Liver (tissue), 9 donors: Measurements from ENCODE around the gene TRIOBP. TPM values are rescaled to one million over a fixed set of nuclear protein-coding genes. Genes with fewer than 3 reads are reported as not detected.
"Not testable (repeated sequence)": the region's sequence is repeated elsewhere in the genome, so short reads cannot be mapped to it uniquely, and the experiment has no call there.

Source experiments
- DNase-seq: peaks from one replicate; pipeline ENCODE4 v3.0.0-alpha.2; 2017; ENCODE audit warnings: low spot score
- H3K27ac ChIP-seq, 2 donors: one replicate each; pipeline ENCODE4 v1.7.0; 2013; ENCODE audit warnings: inconsistent platforms in 2 of 2, low read length in 2 of 2, control low read depth in 1 of 2, low read depth in 1 of 2, mild to moderate bottlenecking in 1 of 2
- H3K27me3 ChIP-seq, 4 donors: one replicate each; pipeline versions ENCODE4 v1.6.1 to v1.7.0; 2013; ENCODE audit warnings: low read length in 3 of 4, inconsistent platforms in 1 of 4, mild to moderate bottlenecking in 1 of 4, moderate library complexity in 1 of 4; ENCODE audit not compliant: control insufficient read depth in 4 of 4, insufficient read depth in 4 of 4
- H3K36me3 ChIP-seq, 4 donors: one replicate each; pipeline versions ENCODE4 v1.6.1 to v1.7.0; 2013; ENCODE audit warnings: low read length in 3 of 4, mild to moderate bottlenecking in 3 of 4, low read depth in 1 of 4, moderate library complexity in 1 of 4; ENCODE audit not compliant: control insufficient read depth in 4 of 4, insufficient read depth in 3 of 4
- H3K4me1 ChIP-seq, 4 donors: one replicate each; pipeline versions ENCODE4 v1.6.1 to v1.7.0; 2013; ENCODE audit warnings: low read length in 3 of 4, mild to moderate bottlenecking in 3 of 4, moderate library complexity in 1 of 4; ENCODE audit not compliant: control insufficient read depth in 4 of 4, insufficient read depth in 4 of 4
- H3K4me3 ChIP-seq, 3 donors: one replicate each; pipeline versions ENCODE4 v1.6.1 to v1.7.0; 2013; ENCODE audit warnings: low read length in 3 of 3, control low read depth in 1 of 3, low read depth in 1 of 3, mild to moderate bottlenecking in 1 of 3
- H3K9ac ChIP-seq, 2 donors: one replicate each; pipeline ENCODE4 v1.7.0; 2013; ENCODE audit warnings: low read length in 2 of 2, mild to moderate bottlenecking in 2 of 2, moderate library complexity in 2 of 2, control low read depth in 1 of 2, low read depth in 1 of 2
- H3K9me3 ChIP-seq, 4 donors: one replicate each; pipeline versions ENCODE4 v1.6.1 to v1.7.0; 2013; ENCODE audit warnings: low read length in 3 of 4; ENCODE audit not compliant: control insufficient read depth in 4 of 4
- EGR1 ChIP-seq, 2 donors: IDR thresholded peaks; 2 replicates each; pipeline ENCODE4 v1.6.1; 2016 to 2018; ENCODE audit warnings: antibody characterized with exemption in 2 of 2, low read depth in 2 of 2
- FOXA1 ChIP-seq: IDR thresholded peaks from 2 replicates; pipeline ENCODE4 v1.6.1; 2016; ENCODE audit warnings: antibody characterized with exemption
- FOXA2 ChIP-seq: IDR thresholded peaks from 2 replicates; pipeline ENCODE4 v1.6.1; 2016; ENCODE audit warnings: antibody characterized with exemption
- GABPA ChIP-seq, 2 donors: IDR thresholded peaks in 1 of 2; conservative IDR thresholded peaks in 1 of 2; 2 replicates each; pipeline ENCODE4 v1.6.1; 2016; ENCODE audit warnings: antibody characterized with exemption in 2 of 2, mild to moderate bottlenecking in 1 of 2, moderate library complexity in 1 of 2
- HNF4A ChIP-seq, 2 donors: conservative IDR thresholded peaks; 2 replicates each; pipeline ENCODE4 v1.6.1; 2016; ENCODE audit warnings: antibody characterized with exemption in 2 of 2, mild to moderate bottlenecking in 2 of 2
- HNF4G ChIP-seq: IDR thresholded peaks from 2 replicates; pipeline ENCODE4 v1.6.1; 2016; ENCODE audit warnings: antibody characterized with exemption
- JUND ChIP-seq, 2 donors: IDR thresholded peaks; 2 replicates each; pipeline ENCODE4 v1.6.1; 2016; ENCODE audit warnings: antibody characterized with exemption in 2 of 2
- NR2F2 ChIP-seq: IDR thresholded peaks from 2 replicates; pipeline ENCODE4 v1.6.1; 2016; ENCODE audit warnings: antibody characterized with exemption
- RAD21 ChIP-seq, 2 donors: IDR thresholded peaks; 2 replicates each; pipeline ENCODE4 v1.6.1; 2016; ENCODE audit warnings: antibody characterized with exemption in 2 of 2, mild to moderate bottlenecking in 2 of 2
- RXRA ChIP-seq, 2 donors: IDR thresholded peaks; 2 replicates each; pipeline ENCODE4 v1.6.1; 2017 to 2018; ENCODE audit warnings: antibody characterized with exemption in 2 of 2, mild to moderate bottlenecking in 1 of 2
- SP1 ChIP-seq: IDR thresholded peaks from 2 replicates; pipeline ENCODE4 v1.6.1; 2018; ENCODE audit warnings: antibody characterized with exemption, mild to moderate bottlenecking
- TAF1 ChIP-seq: conservative IDR thresholded peaks from 2 replicates; pipeline ENCODE4 v1.6.1; 2016; ENCODE audit warnings: antibody characterized with exemption, mild to moderate bottlenecking
- YY1 ChIP-seq: IDR thresholded peaks from 2 replicates; pipeline ENCODE4 v1.6.1; 2016; ENCODE audit warnings: antibody characterized with exemption, mild to moderate bottlenecking
- WGBS: extraction: QIAGEN DNeasy Blood & Tissue Kit; methylation state at CpG from one replicate; pipeline ENCODE4 v1.1.7; 2013; 5-methylcytosine and 5-hydroxymethylcytosine counted together
- polyA plus RNA-seq, 2 donors: library from polyadenylated mRNA; stranded (reverse) in 1 of 2; unstranded in 1 of 2; fragments of 200-250 nt in 1 of 2; fragments of >200 nt in 1 of 2; fragmentation: Nextera tagmentation in 1 of 2; extraction: Ambion mirVana in 1 of 2; gene quantifications; one replicate each; pipeline versions ENCODE4 v1.2.1 to v1.2.3, GENCODE V29; 2013 to 2015
- total RNA-seq, 2 donors: library from RNA; depleted of rRNA; stranded (reverse); fragments of >200 nt; gene quantifications; one replicate each; pipeline ENCODE4 v1.2.3, GENCODE V29; 2014
- TF ChIP-seq, protein P1 (sequence below): IDR thresholded peaks from 2 replicates; pipeline ENCODE4 v1.6.1; 2016; ENCODE audit warnings: antibody characterized with exemption
- TF ChIP-seq, protein P2 (sequence below): IDR thresholded peaks from 2 replicates; pipeline ENCODE4 v1.6.1; 2016; ENCODE audit warnings: antibody characterized with exemption, mild to moderate bottlenecking
- TF ChIP-seq, protein P3 (sequence below): IDR thresholded peaks from 2 replicates; pipeline ENCODE4 v1.6.1; 2016; ENCODE audit warnings: antibody characterized with exemption
- TF ChIP-seq, protein P4 (sequence below): IDR thresholded peaks from 2 replicates; pipeline ENCODE4 v1.6.1; 2016; ENCODE audit warnings: antibody characterized with exemption
- TF ChIP-seq, protein P5 (sequence below): fragments of 150-350 bp; IDR thresholded peaks from 2 replicates; pipeline ENCODE4 v1.5.1; 2017; ENCODE audit warnings: improper control_type of control experiment, low read depth, low read length; ENCODE audit not compliant: missing input control
- donor health status: healthy.
- donor health status: healthy.
- donor health status: healthy.
- donor health status: healthy.
- donor health status: healthy.

The TRIOBP gene
- total and polyA plus RNA-seq, 4 donors: 4.8 to 41.1 (median 21.6) TPM

DNA sequence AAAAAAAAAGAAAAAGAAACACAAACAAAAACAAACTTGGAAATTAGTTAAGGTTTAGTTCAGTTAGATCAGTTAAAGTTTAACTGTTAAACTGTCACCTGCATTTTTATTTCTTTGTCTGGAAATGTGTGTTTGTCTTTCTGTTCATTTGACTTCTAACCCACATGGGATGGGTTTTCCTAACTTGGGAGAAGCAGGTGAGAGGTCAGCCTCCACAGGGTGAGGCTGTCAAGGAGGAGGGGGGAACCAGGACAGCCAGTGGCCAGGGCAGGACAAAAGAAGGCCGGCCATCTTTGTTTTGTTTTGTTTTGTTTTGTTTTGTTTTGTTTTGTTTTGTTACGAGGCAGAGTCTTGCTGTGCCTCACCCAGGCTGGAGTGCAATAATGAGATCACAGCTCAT lies 97.5 kb downstream of the TRIOBP start:
- no peaks in the 10 kb centered on the region for H3K27me3 ChIP-seq
- H3K36me3 ChIP-seq: no peaks in the 10 kb centered on the region
- no peaks in the 10 kb centered on the region for H3K9me3 ChIP-seq
- H3K4me1 ChIP-seq: peaks cover 0 to 2% (median 0%) of the 10 kb centered on the region in 4 donors
- no peak overlapping the region for H3K4me3 ChIP-seq
- WGBS: 79% methylated on average over 2 of the region's 2 CpGs
- H3K9ac ChIP-seq: no peak overlapping the region
- DNase-seq: no peak
- no peak overlapping the region for H3K27ac ChIP-seq
- TF ChIP-seq TAF1: no peak
- TF ChIP-seq YY1: no peak
- TF ChIP-seq HNF4A (conservative IDR thresholded peaks at IDR 0.05): peak in 1 of 2 donors; percentile 6
- peak; percentile 60 to 71 for TF ChIP-seq RXRA (IDR thresholded peaks at IDR 0.05)
- TF ChIP-seq SP1: peak; percentile 28
- TF ChIP-seq FOXA2: no peak

DNA sequence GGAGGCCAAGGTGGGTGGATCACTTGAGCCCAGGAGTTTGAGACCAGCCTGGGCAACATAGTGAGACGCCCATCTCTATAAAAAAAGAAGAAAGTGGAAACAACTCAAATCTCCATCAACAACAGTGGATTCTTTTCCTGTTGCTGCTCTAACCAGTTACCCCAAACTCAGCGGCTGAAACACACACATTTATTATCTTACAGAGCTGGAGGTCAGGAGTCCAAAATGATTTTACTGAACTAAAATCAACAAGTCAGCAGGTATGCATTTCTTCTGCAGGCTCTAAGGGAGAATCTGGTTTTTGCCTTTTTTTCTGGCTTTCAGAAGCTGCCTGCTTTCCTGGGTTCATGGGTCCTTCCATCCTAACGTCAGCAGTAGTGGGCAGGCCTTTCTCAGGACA lies 99.2 kb downstream of the TRIOBP start:
- H3K27ac ChIP-seq: no peak overlapping the region
- H3K4me1 ChIP-seq: peaks cover 0 to 2% (median 0%) of the 10 kb centered on the region in 4 donors
- 66% methylated on average over 3 of the region's 3 CpGs for WGBS

DNA sequence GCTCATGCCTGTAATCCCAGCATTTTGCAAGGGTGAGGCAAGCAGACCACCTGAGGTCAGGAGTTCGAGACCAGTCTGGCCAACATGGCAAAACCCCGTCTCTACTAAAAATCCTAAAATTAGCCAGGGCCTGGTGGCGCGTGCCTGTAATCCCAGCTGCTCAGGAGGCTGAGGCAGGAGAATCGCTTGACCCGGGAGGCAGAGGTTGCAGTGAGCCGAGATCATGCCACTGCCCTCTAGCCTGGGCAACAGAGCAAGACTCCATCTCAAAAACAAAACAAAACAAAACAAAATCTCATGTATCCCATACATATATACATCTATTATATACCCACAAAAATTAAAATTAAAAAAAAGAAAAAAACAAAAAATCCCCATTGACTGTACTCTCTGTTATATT lies 100.4 kb downstream of the TRIOBP start:
- not testable (repeated sequence) for H3K27ac ChIP-seq, H3K9me3 ChIP-seq, H3K4me1 ChIP-seq, H3K9ac ChIP-seq, H3K27me3 ChIP-seq, H3K4me3 ChIP-seq, H3K36me3 ChIP-seq, DNase-seq
- WGBS: 95% methylated on average over 7 of the region's 7 CpGs

More for the DNA sequence above, 99.2 kb downstream of the TRIOBP start:
- Histone ChIP-seq H3K36me3 (no peaks in the 10 kb centered on the region), H3K4me3 (no peak overlapping the region), H3K9me3 (no peaks in the 10 kb centered on the region), H3K9ac (no peak overlapping the region), H3K27me3 (no peaks in the 10 kb centered on the region)
- TF ChIP-seq, protein P1, sequence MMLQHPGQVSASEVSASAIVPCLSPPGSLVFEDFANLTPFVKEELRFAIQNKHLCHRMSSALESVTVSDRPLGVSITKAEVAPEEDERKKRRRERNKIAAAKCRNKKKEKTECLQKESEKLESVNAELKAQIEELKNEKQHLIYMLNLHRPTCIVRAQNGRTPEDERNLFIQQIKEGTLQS: no peak
- TF ChIP-seq, protein P2, sequence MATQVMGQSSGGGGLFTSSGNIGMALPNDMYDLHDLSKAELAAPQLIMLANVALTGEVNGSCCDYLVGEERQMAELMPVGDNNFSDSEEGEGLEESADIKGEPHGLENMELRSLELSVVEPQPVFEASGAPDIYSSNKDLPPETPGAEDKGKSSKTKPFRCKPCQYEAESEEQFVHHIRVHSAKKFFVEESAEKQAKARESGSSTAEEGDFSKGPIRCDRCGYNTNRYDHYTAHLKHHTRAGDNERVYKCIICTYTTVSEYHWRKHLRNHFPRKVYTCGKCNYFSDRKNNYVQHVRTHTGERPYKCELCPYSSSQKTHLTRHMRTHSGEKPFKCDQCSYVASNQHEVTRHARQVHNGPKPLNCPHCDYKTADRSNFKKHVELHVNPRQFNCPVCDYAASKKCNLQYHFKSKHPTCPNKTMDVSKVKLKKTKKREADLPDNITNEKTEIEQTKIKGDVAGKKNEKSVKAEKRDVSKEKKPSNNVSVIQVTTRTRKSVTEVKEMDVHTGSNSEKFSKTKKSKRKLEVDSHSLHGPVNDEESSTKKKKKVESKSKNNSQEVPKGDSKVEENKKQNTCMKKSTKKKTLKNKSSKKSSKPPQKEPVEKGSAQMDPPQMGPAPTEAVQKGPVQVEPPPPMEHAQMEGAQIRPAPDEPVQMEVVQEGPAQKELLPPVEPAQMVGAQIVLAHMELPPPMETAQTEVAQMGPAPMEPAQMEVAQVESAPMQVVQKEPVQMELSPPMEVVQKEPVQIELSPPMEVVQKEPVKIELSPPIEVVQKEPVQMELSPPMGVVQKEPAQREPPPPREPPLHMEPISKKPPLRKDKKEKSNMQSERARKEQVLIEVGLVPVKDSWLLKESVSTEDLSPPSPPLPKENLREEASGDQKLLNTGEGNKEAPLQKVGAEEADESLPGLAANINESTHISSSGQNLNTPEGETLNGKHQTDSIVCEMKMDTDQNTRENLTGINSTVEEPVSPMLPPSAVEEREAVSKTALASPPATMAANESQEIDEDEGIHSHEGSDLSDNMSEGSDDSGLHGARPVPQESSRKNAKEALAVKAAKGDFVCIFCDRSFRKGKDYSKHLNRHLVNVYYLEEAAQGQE: no peak
- TF ChIP-seq EGR1 (IDR thresholded peaks at IDR 0.05; ENCODE audit: low read depth in 2 of 2): no peak
- TF ChIP-seq HNF4A (conservative IDR thresholded peaks at IDR 0.05): no peak
- no peak for TF ChIP-seq RAD21 (IDR thresholded peaks at IDR 0.05)
- TF ChIP-seq FOXA2: no peak
- TF ChIP-seq YY1: no peak
- no peak for TF ChIP-seq RXRA (IDR thresholded peaks at IDR 0.05)
- TF ChIP-seq, protein P3, sequence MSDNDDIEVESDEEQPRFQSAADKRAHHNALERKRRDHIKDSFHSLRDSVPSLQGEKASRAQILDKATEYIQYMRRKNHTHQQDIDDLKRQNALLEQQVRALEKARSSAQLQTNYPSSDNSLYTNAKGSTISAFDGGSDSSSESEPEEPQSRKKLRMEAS: no peak
- TF ChIP-seq GABPA (IDR thresholded peaks at IDR 0.05 in 1 of 2, conservative IDR thresholded peaks at IDR 0.05 in 1 of 2): no peak
- no peak for TF ChIP-seq FOXA1
- TF ChIP-seq, protein P4, sequence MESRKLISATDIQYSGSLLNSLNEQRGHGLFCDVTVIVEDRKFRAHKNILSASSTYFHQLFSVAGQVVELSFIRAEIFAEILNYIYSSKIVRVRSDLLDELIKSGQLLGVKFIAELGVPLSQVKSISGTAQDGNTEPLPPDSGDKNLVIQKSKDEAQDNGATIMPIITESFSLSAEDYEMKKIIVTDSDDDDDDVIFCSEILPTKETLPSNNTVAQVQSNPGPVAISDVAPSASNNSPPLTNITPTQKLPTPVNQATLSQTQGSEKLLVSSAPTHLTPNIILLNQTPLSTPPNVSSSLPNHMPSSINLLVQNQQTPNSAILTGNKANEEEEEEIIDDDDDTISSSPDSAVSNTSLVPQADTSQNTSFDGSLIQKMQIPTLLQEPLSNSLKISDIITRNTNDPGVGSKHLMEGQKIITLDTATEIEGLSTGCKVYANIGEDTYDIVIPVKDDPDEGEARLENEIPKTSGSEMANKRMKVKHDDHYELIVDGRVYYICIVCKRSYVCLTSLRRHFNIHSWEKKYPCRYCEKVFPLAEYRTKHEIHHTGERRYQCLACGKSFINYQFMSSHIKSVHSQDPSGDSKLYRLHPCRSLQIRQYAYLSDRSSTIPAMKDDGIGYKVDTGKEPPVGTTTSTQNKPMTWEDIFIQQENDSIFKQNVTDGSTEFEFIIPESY: no peak
- TF ChIP-seq JUND (IDR thresholded peaks at IDR 0.05): no peak
- TF ChIP-seq TAF1: no peak
- no peak for TF ChIP-seq NR2F2
- TF ChIP-seq HNF4G: no peak
- TF ChIP-seq, protein P5, sequence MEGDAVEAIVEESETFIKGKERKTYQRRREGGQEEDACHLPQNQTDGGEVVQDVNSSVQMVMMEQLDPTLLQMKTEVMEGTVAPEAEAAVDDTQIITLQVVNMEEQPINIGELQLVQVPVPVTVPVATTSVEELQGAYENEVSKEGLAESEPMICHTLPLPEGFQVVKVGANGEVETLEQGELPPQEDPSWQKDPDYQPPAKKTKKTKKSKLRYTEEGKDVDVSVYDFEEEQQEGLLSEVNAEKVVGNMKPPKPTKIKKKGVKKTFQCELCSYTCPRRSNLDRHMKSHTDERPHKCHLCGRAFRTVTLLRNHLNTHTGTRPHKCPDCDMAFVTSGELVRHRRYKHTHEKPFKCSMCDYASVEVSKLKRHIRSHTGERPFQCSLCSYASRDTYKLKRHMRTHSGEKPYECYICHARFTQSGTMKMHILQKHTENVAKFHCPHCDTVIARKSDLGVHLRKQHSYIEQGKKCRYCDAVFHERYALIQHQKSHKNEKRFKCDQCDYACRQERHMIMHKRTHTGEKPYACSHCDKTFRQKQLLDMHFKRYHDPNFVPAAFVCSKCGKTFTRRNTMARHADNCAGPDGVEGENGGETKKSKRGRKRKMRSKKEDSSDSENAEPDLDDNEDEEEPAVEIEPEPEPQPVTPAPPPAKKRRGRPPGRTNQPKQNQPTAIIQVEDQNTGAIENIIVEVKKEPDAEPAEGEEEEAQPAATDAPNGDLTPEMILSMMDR: no peak
- DNase-seq: no peak
